Esophagus squamous epithelium (tissue), 5 donors: ENCODE measurements around the gene IL1R1. TPM values are rescaled to one million over a fixed set of nuclear protein-coding genes. Genes with fewer than 3 reads are reported as not detected.

Experiments
- DNase-seq: peaks from one replicate; lab custom pipeline; 2025; lab: John Stamatoyannopoulos, UW
- H3K27ac ChIP-seq, 4 donors: fragments of 200-600 bp; sonication (generic); one replicate each; pipeline ENCODE4 v1.5.1; 2016 to 2019; ENCODE audit warnings: mild to moderate bottlenecking in 1 of 4
- H3K27me3 ChIP-seq, 4 donors: fragments of 200-600 bp; sonication (generic); 1 replicate in 3 of 4; 2 replicates in 1 of 4; pipeline versions ENCODE4 v1.5.1 to v1.6.0; 2017 to 2021; ENCODE audit warnings: antibody characterized with exemption in 1 of 4
- H3K36me3 ChIP-seq, 3 donors: fragments of 200-600 bp; sonication (generic); one replicate each; pipeline ENCODE4 v1.5.1; 2016 to 2019
- H3K4me1 ChIP-seq, 3 donors: fragments of 200-600 bp; sonication (generic); one replicate each; pipeline ENCODE4 v1.5.1; 2017 to 2019
- H3K4me3 ChIP-seq, 4 donors: fragments of 200-600 bp; sonication (generic); 1 replicate in 3 of 4; 2 replicates in 1 of 4; pipeline ENCODE4 v1.5.1; 2016 to 2019; ENCODE audit warnings: mild to moderate bottlenecking in 2 of 4, moderate library complexity in 1 of 4
- H3K9me3 ChIP-seq, 3 donors: fragments of 200-600 bp; sonication (generic); one replicate each; pipeline ENCODE4 v1.5.1; 2016 to 2019
- CTCF ChIP-seq, 6 experiments: fragments of 450-650 bp in 4 of 6; fragments of 200-600 bp in 2 of 6; sonication (generic) in 2 of 6; IDR thresholded peaks; one replicate each; pipeline ENCODE4 v1.5.1; 2016 to 2019; ENCODE audit warnings: antibody characterized with exemption in 6 of 6, mild to moderate bottlenecking in 4 of 6, moderate library complexity in 4 of 6
- POLR2A ChIP-seq, 4 donors: fragments of 450-650 bp; IDR thresholded peaks; one replicate each; pipeline ENCODE4 v1.6.1; 2017; ENCODE audit warnings: antibody characterized with exemption in 4 of 4, mild to moderate bottlenecking in 4 of 4, moderate library complexity in 3 of 4
- WGBS, 2 donors: methylation state at CpG; one replicate each; pipeline ENCODE4 v1.1.5; 2018; 5-methylcytosine and 5-hydroxymethylcytosine counted together
- intact Hi-C: fragments of 100-400 bp; cut with DNase I; formaldehyde crosslinking; loops from one replicate; pipeline ENCODE4 v1.15.0; 2022
- total RNA-seq, 4 donors: library from RNA; depleted of rRNA; stranded (reverse); fragments of >200 nt; gene quantifications; one replicate each; pipeline ENCODE4 v1.1.0, GENCODE V29; 2016
- donor health status: DM: yes; HTN: yes; CAD: no.

IL1R1 gene
- total RNA-seq, 4 donors from 2014 or later = 9.7 to 65.8 (median 24.6) TPM

GRCh38 chr2:102209474-102209873 is 66.9 kb downstream of the IL1R1 start:
- H3K36me3 ChIP-seq = peaks cover 0 to 17% (median 0%) of the 10 kb centered on the region in 3 donors
- H3K4me3 ChIP-seq = no peak overlapping the region
- no peaks in the 10 kb centered on the region for H3K9me3 ChIP-seq
- TF ChIP-seq CTCF (IDR thresholded peaks at IDR 0.05) (no peak), POLR2A (IDR thresholded peaks at IDR 0.05) (no peak)
- no peak for DNase-seq
- WGBS, 2 donors = 45 to 78% methylated on average over 1 of the region's 1 CpG
- H3K27ac ChIP-seq = no peak overlapping the region
- no peaks in the 10 kb centered on the region for H3K27me3 ChIP-seq
- intact Hi-C loops = no loop called here
- peaks cover 0 to 15% (median 0%) of the 10 kb centered on the region in 3 donors for H3K4me1 ChIP-seq

DNA sequence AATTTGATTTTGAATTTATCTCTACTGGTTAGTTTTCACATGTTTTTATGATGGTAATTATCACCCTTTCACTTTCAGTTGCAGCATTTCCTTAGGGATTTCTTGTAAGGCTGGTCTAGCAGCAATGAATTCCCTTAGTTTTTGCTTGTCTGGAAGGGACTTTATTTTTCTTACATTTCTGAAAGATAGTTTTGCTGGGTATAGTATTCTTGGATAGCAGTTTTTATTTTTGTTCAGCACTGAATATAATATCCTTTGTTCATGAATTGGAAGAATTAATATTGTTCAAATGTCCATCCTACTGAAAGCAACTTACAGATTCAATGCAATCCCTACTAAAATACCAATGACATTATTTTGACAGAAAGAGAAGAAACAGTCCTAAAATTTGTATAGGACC is 74.5 kb downstream of the IL1R1 start:
- TF ChIP-seq CTCF (IDR thresholded peaks at IDR 0.05) (no peak), POLR2A (IDR thresholded peaks at IDR 0.05) (no peak)
- H3K36me3 ChIP-seq = peaks cover 0 to 59% (median 0%) of the 10 kb centered on the region in 3 donors
- no peaks in the 10 kb centered on the region for H3K4me1 ChIP-seq
- intact Hi-C loops = no loop called here
- H3K27ac ChIP-seq = no peak overlapping the region
- no peak overlapping the region for H3K4me3 ChIP-seq
- no peaks in the 10 kb centered on the region for H3K27me3 ChIP-seq
- DNase-seq = no peak
- peaks cover 4 to 29% (median 8%) of the 10 kb centered on the region in 3 donors for H3K9me3 ChIP-seq

- 63 to 72% methylated on average over 8 of the region's 8 CpGs for WGBS, 2 donors
- peaks cover 22 to 53% (median 28%) of the 10 kb centered on the region in 3 donors for H3K4me1 ChIP-seq
- no peak for TF ChIP-seq POLR2A (IDR thresholded peaks at IDR 0.05)
- no peak for TF ChIP-seq CTCF (IDR thresholded peaks at IDR 0.05)
- intact Hi-C loops = no loop called here
- H3K27ac ChIP-seq = peak overlapping the region in 3 of 4 donors; percentile 88 to 95 (median 94)
- DNase-seq = no peak
- no peaks in the 10 kb centered on the region for H3K9me3 ChIP-seq
- no peaks in the 10 kb centered on the region for H3K27me3 ChIP-seq
- H3K36me3 ChIP-seq = peaks cover 0 to 24% (median 0%) of the 10 kb centered on the region in 3 donors
- no peak overlapping the region for H3K4me3 ChIP-seq
Measured at GRCh38 chr2:102224824-102225739, 82.5 kb downstream of the IL1R1 start.

DNA sequence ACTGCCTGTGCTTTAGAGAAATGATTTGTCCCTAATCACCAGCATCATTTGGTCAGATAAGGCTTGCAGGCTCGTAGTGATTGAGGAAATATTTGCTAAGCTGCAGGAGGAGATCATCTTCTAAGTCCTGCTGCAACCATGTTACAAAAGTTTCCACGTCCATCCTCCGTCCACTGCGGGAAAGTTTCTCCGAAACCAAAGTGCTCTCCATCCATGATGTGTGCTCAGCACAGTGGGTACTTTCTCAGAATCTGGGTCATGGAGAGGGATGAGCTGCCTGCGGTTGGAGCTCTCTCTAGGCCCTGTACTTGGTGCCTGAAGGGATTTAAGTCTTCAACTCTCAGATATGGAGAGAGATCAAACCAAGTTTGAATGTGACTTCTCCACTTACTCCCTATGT is 83.6 kb downstream of the IL1R1 start:
- Histone ChIP-seq H3K4me3 (no peak overlapping the region), H3K9me3 (no peaks in the 10 kb centered on the region), H3K36me3 (peaks cover 0 to 13% (median 0%) of the 10 kb centered on the region in 3 donors), H3K4me1 (peaks cover 22 to 62% (median 28%) of the 10 kb centered on the region in 3 donors), H3K27ac (peak overlapping the region; percentile 88 to 97 (median 94)), H3K27me3 (no peaks in the 10 kb centered on the region)
- no peak for TF ChIP-seq POLR2A (IDR thresholded peaks at IDR 0.05)
- WGBS, 2 donors = 86 to 92% methylated on average over 6 of the region's 6 CpGs
- DNase-seq = no peak
- intact Hi-C loops = no loop called here

GRCh38 chr2:102226612-102227391 is 84.3 kb downstream of the IL1R1 start:
- intact Hi-C loops = no loop called here
- 54 to 58% methylated on average over 7 of the region's 7 CpGs for WGBS, 2 donors

More at GRCh38 chr2:102226612-102227391, 84.3 kb downstream of the IL1R1 start:
- peak overlapping the region; percentile 88 to 97 (median 94) for H3K27ac ChIP-seq
- H3K9me3 ChIP-seq = no peaks in the 10 kb centered on the region
- H3K4me3 ChIP-seq = no peak overlapping the region
- peaks cover 22 to 62% (median 28%) of the 10 kb centered on the region in 3 donors for H3K4me1 ChIP-seq
- H3K27me3 ChIP-seq = no peaks in the 10 kb centered on the region
- DNase-seq = no peak
- TF ChIP-seq CTCF (IDR thresholded peaks at IDR 0.05) (no peak), POLR2A (IDR thresholded peaks at IDR 0.05) (no peak)
- peaks cover 0 to 7% (median 0%) of the 10 kb centered on the region in 3 donors for H3K36me3 ChIP-seq
